Body of pancreas (tissue), 4 donors: ENCODE measurements around the gene SELENOF. TPM values are rescaled to one million over a fixed set of nuclear protein-coding genes. Genes with fewer than 3 reads are reported as not detected.

Experiments used
- ATAC-seq: fragments of 150-250 bp; one replicate; pipeline ENCODE4 v1.9.1; 2016
- DNase-seq, 4 donors: peaks; one replicate each; pipeline ENCODE4 v3.0.0-alpha.2; 2019
- H3K27ac ChIP-seq, 4 donors: fragments of 200-600 bp; sonication (generic); 1 replicate in 3 of 4; 2 replicates in 1 of 4; pipeline versions ENCODE4 v1.5.1 to v1.6.1; 2016 to 2019; ENCODE audit warnings: mild to moderate bottlenecking in 1 of 4, mixed read lengths in 1 of 4, moderate library complexity in 1 of 4
- H3K27me3 ChIP-seq, 2 donors: fragments of 200-600 bp; sonication (generic); one replicate each; pipeline ENCODE4 v1.6.0; 2016; ENCODE audit warnings: mild to moderate bottlenecking in 1 of 2
- H3K36me3 ChIP-seq, 2 donors: fragments of 200-600 bp; sonication (generic); replicated peaks in 1 of 2; 2 replicates each; pipeline ENCODE4 v1.5.1; 2016; ENCODE audit warnings: low read depth in 2 of 2; ENCODE audit not compliant: insufficient read depth in 1 of 2
- H3K4me1 ChIP-seq: fragments of 200-600 bp; sonication (generic); one replicate; pipeline ENCODE4 v1.6.0; 2016
- H3K4me3 ChIP-seq, 2 donors: fragments of 200-600 bp; sonication (generic); 1 replicate in 1 of 2; 2 replicates in 1 of 2; pipeline ENCODE4 v1.5.1; 2016 to 2019
- H3K9me3 ChIP-seq, 3 donors: fragments of 200-600 bp; sonication (generic); 1 replicate in 2 of 3; 2 replicates in 1 of 3; pipeline ENCODE4 v1.5.1; 2016
- CTCF ChIP-seq, 7 experiments: fragments of 450-650 bp in 4 of 7; fragments of 200-600 bp in 3 of 7; sonication (generic) in 3 of 7; IDR thresholded peaks; one replicate each; pipeline ENCODE4 v1.5.1; 2016 to 2019; ENCODE audit warnings: antibody characterized with exemption in 7 of 7
- POLR2A ChIP-seq, 3 donors: fragments of 450-650 bp; IDR thresholded peaks; one replicate each; pipeline ENCODE4 v1.6.1; 2016; ENCODE audit warnings: antibody characterized with exemption in 3 of 3, mild to moderate bottlenecking in 2 of 3
- WGBS, 2 donors: methylation state at CpG; one replicate each; pipeline ENCODE4 v1.1.5; 2017; 5-methylcytosine and 5-hydroxymethylcytosine counted together
- intact Hi-C: fragments of 100-400 bp; cut with DNase I; formaldehyde crosslinking; loops from one replicate; pipeline ENCODE4 v1.15.1; 2023
- total RNA-seq, 2 donors: library from RNA; depleted of rRNA; stranded (reverse); fragments of >200 nt; gene quantifications; one replicate each; pipeline ENCODE4 v1.1.0, GENCODE V29; 2016

SELENOF gene
- total RNA-seq, 2 donors from 2014 or later, result 67.6 to 70.0 TPM

GRCh38 chr1:86865973-86866637, 47.8 kb downstream of the SELENOF start:
- ATAC-seq, result no peak
- 63 to 94% methylated on average over 6 of the region's 6 CpGs for WGBS, 2 donors
- H3K9me3 ChIP-seq, result no peaks in the 10 kb centered on the region
- H3K27me3 ChIP-seq, result no peaks in the 10 kb centered on the region
- H3K4me3 ChIP-seq, result no peak overlapping the region
- TF ChIP-seq POLR2A (IDR thresholded peaks at IDR 0.05), result no peak
- no peak for TF ChIP-seq CTCF (IDR thresholded peaks at IDR 0.05)
- H3K27ac ChIP-seq, result no peak overlapping the region
- DNase-seq, result no peak
- H3K36me3 ChIP-seq, result no peaks in the 10 kb centered on the region
- no peaks in the 10 kb centered on the region for H3K4me1 ChIP-seq
- intact Hi-C loops, result no loop called here

- Histone ChIP-seq H3K9me3 (no peaks in the 10 kb centered on the region), H3K36me3 (no peaks in the 10 kb centered on the region), H3K27me3 (no peaks in the 10 kb centered on the region), H3K4me3 (no peak overlapping the region), H3K4me1 (no peaks in the 10 kb centered on the region), H3K27ac (no peak overlapping the region)
- intact Hi-C loops, result no loop called here
- 93 to 95% methylated on average over 2 of the region's 2 CpGs for WGBS, 2 donors
- TF ChIP-seq CTCF (IDR thresholded peaks at IDR 0.05) (no peak), POLR2A (IDR thresholded peaks at IDR 0.05) (no peak)
- DNase-seq (no peak), ATAC-seq (no peak)
Measured at GRCh38 chr1:86862920-86863319, 51.0 kb downstream of the SELENOF start.

GRCh38 chr1:86861424-86861823, 52.5 kb downstream of the SELENOF start:
- Histone ChIP-seq H3K4me3 (no peak overlapping the region), H3K4me1 (no peaks in the 10 kb centered on the region), H3K9me3 (no peaks in the 10 kb centered on the region), H3K36me3 (no peaks in the 10 kb centered on the region), H3K27me3 (no peaks in the 10 kb centered on the region), H3K27ac (no peak overlapping the region)
- ATAC-seq (no peak), DNase-seq (no peak)
- TF ChIP-seq POLR2A (IDR thresholded peaks at IDR 0.05) (no peak), CTCF (IDR thresholded peaks at IDR 0.05) (no peak)
- intact Hi-C loops, result no loop called here
- WGBS, 2 donors, result 80 to 92% methylated on average over 1 of the region's 1 CpG

GRCh38 chr1:86860424-86860823, 53.5 kb downstream of the SELENOF start:
- Histone ChIP-seq H3K27me3 (no peaks in the 10 kb centered on the region), H3K4me3 (no peak overlapping the region), H3K9me3 (no peaks in the 10 kb centered on the region), H3K4me1 (no peaks in the 10 kb centered on the region), H3K27ac (no peak overlapping the region), H3K36me3 (no peaks in the 10 kb centered on the region)
- TF ChIP-seq POLR2A (IDR thresholded peaks at IDR 0.05), result no peak
- TF ChIP-seq CTCF (IDR thresholded peaks at IDR 0.05), result no peak
- DNase-seq (no peak), ATAC-seq (no peak)
- 56 to 75% methylated on average over 1 of the region's 1 CpG for WGBS, 2 donors
- intact Hi-C loops, result no loop called here

GRCh38 chr1:86860020-86860419, 53.9 kb downstream of the SELENOF start:
- intact Hi-C loops, result no loop called here

More at GRCh38 chr1:86860020-86860419, 53.9 kb downstream of the SELENOF start:
- no peak for ATAC-seq
- DNase-seq, result no peak
- H3K36me3 ChIP-seq, result no peaks in the 10 kb centered on the region
- no peaks in the 10 kb centered on the region for H3K4me1 ChIP-seq
- WGBS, 2 donors, result 90 to 91% methylated on average over 2 of the region's 2 CpGs
- H3K27me3 ChIP-seq, result no peaks in the 10 kb centered on the region
- H3K9me3 ChIP-seq, result no peaks in the 10 kb centered on the region
- H3K27ac ChIP-seq, result no peak overlapping the region
- TF ChIP-seq CTCF (IDR thresholded peaks at IDR 0.05) (no peak), POLR2A (IDR thresholded peaks at IDR 0.05) (no peak)
- H3K4me3 ChIP-seq, result no peak overlapping the region
